ENCODE data around the gene DCC. TPM values are rescaled to one million over a fixed set of nuclear protein-coding genes. Genes with fewer than 3 reads are reported as not detected.

The DCC gene
- total and polyA plus RNA-seq, 9 of the 15 experiments (the other 6 are each of a cell fraction or from before 2014, with no cell fraction given): not detected

GRCh38 chr18:52730972-52731619 lies 391.1 kb downstream of the DCC start:
- POLR2A ChIA-PET: no interaction called here
- no peak overlapping the region for H3K4me2 ChIP-seq (ENCODE audit: insufficient read depth, low read length)
- CTCF ChIA-PET (ENCODE audit: low intra/inter-chr PET ratio): interaction anchor here (0.6 kb wide), 1 partner anchor 19 kb away, joined by 3 read pairs; no protein-coding TSS in a partner anchor
- FAIRE-seq: no peak
- intact Hi-C loops (cut with micrococcal nuclease) (no loop called here), in situ Hi-C loops (cut with MboI) (no loop called here)
- H3K9ac ChIP-seq (ENCODE audit: insufficient read depth in 1 of 2, low read depth in 2 of 2, low read length in 2 of 2): no peak overlapping the region
- no peak for TF ChIP-seq ZFP30 (CRISPR knock-in tag; IDR thresholded peaks at IDR 0.05; ENCODE audit: borderline replicate concordance)
- TF ChIP-seq ZNF561 (CRISPR knock-in tag; conservative IDR thresholded peaks at IDR 0.05): no peak
- no peak for TF ChIP-seq ZBTB8A (IDR thresholded peaks at IDR 0.05; ENCODE audit: partially characterized antibody)
- no peak for TF ChIP-seq NKRF (IDR thresholded peaks at IDR 0.05; ENCODE audit: borderline replicate concordance)
- no peak for TF ChIP-seq NR3C1 (CRISPR knock-in tag; IDR thresholded peaks at IDR 0.05)
- TF ChIP-seq NONO (IDR thresholded peaks at IDR 0.05; ENCODE audit: low read depth in 2 of 2, low read length in 1 of 2): no peak
- no peak for TF ChIP-seq ZNF217 (CRISPR knock-in tag; IDR thresholded peaks at IDR 0.05)
- TF ChIP-seq SNIP1 (IDR thresholded peaks at IDR 0.05; ENCODE audit: low read depth): no peak
- no peak for TF ChIP-seq HCFC1 (IDR thresholded peaks at IDR 0.05; ENCODE audit: low read depth, low read length)
- no peak for TF ChIP-seq DPF2 (IDR thresholded peaks at IDR 0.05)
- no peak for TF ChIP-seq HNRNPL (IDR thresholded peaks at IDR 0.05; ENCODE audit: low read depth, low read length)
- TF ChIP-seq POLR2AphosphoS2 (IDR thresholded peaks at IDR 0.05; ENCODE audit: low read length): no peak
- TF ChIP-seq ID3 (CRISPR knock-in tag; IDR thresholded peaks at IDR 0.05): no peak
- no peak for TF ChIP-seq ID3 (tag; IDR thresholded peaks at IDR 0.05)
- TF ChIP-seq ZBED1 (IDR thresholded peaks at IDR 0.05): no peak
- TF ChIP-seq BACH1 (tag; IDR thresholded peaks at IDR 0.05): no peak
- no peak for TF ChIP-seq ZNF699 (CRISPR knock-in tag; IDR thresholded peaks at IDR 0.05; ENCODE audit: insufficient replicate concordance)
- TF ChIP-seq KLF13 (tag; IDR thresholded peaks at IDR 0.05; ENCODE audit: borderline replicate concordance, low read depth): no peak
- no TSS peak for BruUV-seq (replicated peaks)
- 0% methylated on average over 3 of the region's 3 CpGs for WGBS (ENCODE audit: insufficient coverage, low coverage, missing lambda C conversion rate)
- no peaks in the 10 kb centered on the region for H3K4me1 ChIP-seq (replicated peaks in 1 of 2; ENCODE audit: control insufficient read depth in 2 of 2, insufficient read depth in 2 of 2, low read length in 2 of 2)
- no peak overlapping the region for H3K27ac ChIP-seq (ENCODE audit: extremely low read depth, low read depth, low read length)
- H3K4me3 ChIP-seq: no peak overlapping the region
- no peak overlapping the region for H2AFZ ChIP-seq (ENCODE audit: low read depth, low read length)
- no peak for ATAC-seq
- H3K9me1 ChIP-seq (ENCODE audit: control insufficient read depth, insufficient read depth, low read length): no peaks in the 10 kb centered on the region
- no peaks in the 10 kb centered on the region for H3K79me2 ChIP-seq (ENCODE audit: control insufficient read depth, insufficient read depth, low read length)
- no peaks in the 10 kb centered on the region for H3K36me3 ChIP-seq (ENCODE audit: control insufficient read depth, insufficient read depth, low read length)
- H4K20me1 ChIP-seq (replicated peaks; ENCODE audit: control insufficient read depth, insufficient read depth, low read length): no peaks in the 10 kb centered on the region
- no peak for DNase-seq (ENCODE audit: extremely low read depth in 1 of 4, low spot score in 3 of 4)
- no peaks in the 10 kb centered on the region for H3K9me3 ChIP-seq (replicated peaks; ENCODE audit: control insufficient read depth, insufficient read depth, low read depth, low read length)
- H3K27me3 ChIP-seq (ENCODE audit: control insufficient read depth in 2 of 2, insufficient read depth in 2 of 2, low read length in 2 of 2): no peaks in the 10 kb centered on the region

Measured in K562 (cell line).